ENCODE results near the gene P3H2.

GRCh38 chr3:190122198-190122771 is 1.6 kb upstream of the P3H2 start:
- TF ChIP-seq CTCF (IDR thresholded peaks at IDR 0.05) (no peak), EP300 (IDR thresholded peaks at IDR 0.05) (no peak), POLR2A (IDR thresholded peaks at IDR 0.05) (no peak)
